SU-DHL-6 (cell line): Measurements from ENCODE around the gene CA12.

ENCODE experiments used
- H2AFZ ChIP-seq: fragments of 200-600 bp; sonication (generic); 2 replicates; pipeline ENCODE4 v1.6.1; 2014; ENCODE audit warnings: low read depth, mild to moderate bottlenecking, moderate library complexity, mixed read lengths, antibody characterized with exemption, low read length; ENCODE audit not compliant: severe bottlenecking
- H3F3A ChIP-seq: fragments of 200-600 bp; shearing (Covaris generic); 2 replicates; pipeline ENCODE4 v1.6.0; 2016; ENCODE audit warnings: antibody characterized with exemption, mild to moderate bottlenecking; ENCODE audit not compliant: insufficient read depth
- H3K27ac ChIP-seq: fragments of 200-600 bp; sonication (generic); 2 replicates; pipeline ENCODE4 v1.5.1; 2016; ENCODE audit warnings: low read depth, mild to moderate bottlenecking, low read length, moderate library complexity, mixed read lengths
- H3K27me3 ChIP-seq: fragments of 200-600 bp; sonication (generic), shearing (Covaris generic); 2 replicates; pipeline ENCODE4 v1.6.0; 2014; ENCODE audit warnings: mild to moderate bottlenecking, low read length
- H3K36me3 ChIP-seq: fragments of 200-600 bp; sonication (generic); 2 replicates; pipeline ENCODE4 v1.6.1; 2014; ENCODE audit warnings: mild to moderate bottlenecking, low read length, mixed read lengths
- H3K4me2 ChIP-seq: fragments of 300-600, 200-600 bp; shearing (Covaris generic), sonication (generic); 2 replicates; pipeline ENCODE4 v1.6.0; 2014; ENCODE audit warnings: low read length, low read depth, mild to moderate bottlenecking; ENCODE audit not compliant: poor library complexity, severe bottlenecking
- H3K4me3 ChIP-seq: fragments of 200-600 bp; sonication (generic); 2 replicates; pipeline ENCODE4 v1.5.1; 2014; ENCODE audit warnings: antibody characterized with exemption, low read length, mild to moderate bottlenecking, mixed read lengths; ENCODE audit not compliant: insufficient read depth, poor library complexity, severe bottlenecking
- H3K79me2 ChIP-seq: fragments of 200-600 bp; sonication (generic); 2 replicates; pipeline ENCODE4 v1.6.1; 2014; ENCODE audit warnings: mild to moderate bottlenecking, low read length, moderate library complexity; ENCODE audit not compliant: insufficient read depth
- H3K9ac ChIP-seq: fragments of 200-600 bp; sonication (generic); 2 replicates; pipeline ENCODE4 v1.7.0; 2014; ENCODE audit warnings: mild to moderate bottlenecking, low read length
- H3K9me2 ChIP-seq: fragments of 200-600 bp; sonication (generic); replicated peaks from 2 replicates; pipeline ENCODE4 v1.6.1; 2014; ENCODE audit warnings: low read length; ENCODE audit not compliant: insufficient read depth
- H3K9me3 ChIP-seq: fragments of 200-600 bp; sonication (generic); 2 replicates; pipeline ENCODE4 v1.6.1; 2014; ENCODE audit warnings: low read length, mixed read lengths; ENCODE audit not compliant: insufficient read depth
- H4K20me1 ChIP-seq: fragments of 200-600 bp; sonication (generic); 2 replicates; pipeline ENCODE4 v1.6.1; 2014; ENCODE audit warnings: low read depth, mild to moderate bottlenecking, antibody characterized with exemption, low read length, moderate library complexity, mixed read lengths
- CTCF ChIP-seq: fragments of 200-600 bp; sonication (generic); IDR thresholded peaks from one replicate; pipeline ENCODE4 v1.5.1; 2017; ENCODE audit warnings: antibody characterized with exemption, mild to moderate bottlenecking, low read length, moderate library complexity; ENCODE audit not compliant: insufficient read depth, poor library complexity, severe bottlenecking
- EZH2phosphoT487 ChIP-seq: fragments of 200-600 bp; sonication (generic), shearing (Covaris generic); conservative IDR thresholded peaks from 2 replicates; pipeline ENCODE4 v1.6.1; 2018; ENCODE audit warnings: mild to moderate bottlenecking, antibody characterized with exemption, low read length, moderate library complexity, mixed read lengths

The CA12 gene

GRCh38 chr15:63392361-63393009, 10.8 kb upstream of the CA12 start:
- Histone ChIP-seq H2AFZ (no peak overlapping the region), H3K4me2 (no peak overlapping the region)

GRCh38 chr15:63391669-63392360, 10.2 kb upstream of the CA12 start:
- H3K9ac ChIP-seq: no peak overlapping the region
- H3K9me2 ChIP-seq: no peaks in the 10 kb centered on the region
- no peaks in the 10 kb centered on the region for H3K36me3 ChIP-seq
- no peaks in the 10 kb centered on the region for H3F3A ChIP-seq
- no peak overlapping the region for H3K4me3 ChIP-seq
- no peaks in the 10 kb centered on the region for H4K20me1 ChIP-seq
- H3K27ac ChIP-seq: no peak overlapping the region
- no peak overlapping the region for H3K4me2 ChIP-seq
- no peak overlapping the region for H2AFZ ChIP-seq
- no peaks in the 10 kb centered on the region for H3K79me2 ChIP-seq
- H3K27me3 ChIP-seq: no peaks in the 10 kb centered on the region
- no peak for TF ChIP-seq EZH2phosphoT487
- no peak for TF ChIP-seq CTCF
- H3K9me3 ChIP-seq: no peaks in the 10 kb centered on the region

More at GRCh38 chr15:63392361-63393009, 10.8 kb upstream of the CA12 start:
- H3K27ac ChIP-seq: no peak overlapping the region
- H4K20me1 ChIP-seq: no peaks in the 10 kb centered on the region
- H3K9me3 ChIP-seq: no peaks in the 10 kb centered on the region
- no peak for TF ChIP-seq CTCF
- no peak for TF ChIP-seq EZH2phosphoT487
- H3K36me3 ChIP-seq: no peaks in the 10 kb centered on the region
- H3K4me3 ChIP-seq: no peak overlapping the region
- no peaks in the 10 kb centered on the region for H3F3A ChIP-seq
- no peak overlapping the region for H3K9ac ChIP-seq
- no peaks in the 10 kb centered on the region for H3K27me3 ChIP-seq
- no peaks in the 10 kb centered on the region for H3K79me2 ChIP-seq
- no peaks in the 10 kb centered on the region for H3K9me2 ChIP-seq

GRCh38 chr15:63390689-63391088, 9.0 kb upstream of the CA12 start:
- Histone ChIP-seq H4K20me1 (no peaks in the 10 kb centered on the region), H3K27me3 (no peaks in the 10 kb centered on the region), H3K27ac (no peak overlapping the region), H3K9ac (no peak overlapping the region), H2AFZ (no peak overlapping the region), H3K4me2 (no peak overlapping the region), H3K9me3 (no peaks in the 10 kb centered on the region), H3K9me2 (no peaks in the 10 kb centered on the region), H3K79me2 (no peaks in the 10 kb centered on the region), H3K4me3 (no peak overlapping the region), H3F3A (no peaks in the 10 kb centered on the region), H3K36me3 (no peaks in the 10 kb centered on the region)
- TF ChIP-seq EZH2phosphoT487 (no peak), CTCF (no peak)
